Skin epidermis (tissue), 12 donors: ENCODE results near the gene MARS1.
"Not testable (repeated sequence)": the region's sequence is repeated elsewhere in the genome, so short reads cannot be mapped to it uniquely, and the experiment has no call there.

ENCODE experiments used
- H3K27ac ChIP-seq, 21 experiments: fragments of 200-600 bp; sonication (generic) in 11 of 21; one replicate each; pipeline ENCODE4 v1.5.0; 2020; ENCODE audit warnings: mild to moderate bottlenecking in 3 of 21, inconsistent platforms in 2 of 21, moderate library complexity in 2 of 21
- H3K4me3 ChIP-seq, 7 experiments: fragments of 200-600 bp; sonication (generic) in 2 of 7; one replicate each; pipeline ENCODE4 v1.5.0; 2020; ENCODE audit warnings: inconsistent platforms in 2 of 7, mild to moderate bottlenecking in 2 of 7, moderate library complexity in 1 of 7

The MARS1 gene

GRCh38 chr12:57511588-57512325 lies 23.9 kb downstream of the MARS1 start:
- Histone ChIP-seq H3K4me3 (no peak overlapping the region), H3K27ac (no peak overlapping the region)

GRCh38 chr12:57512665-57513064 lies 24.8 kb downstream of the MARS1 start:
- no peak overlapping the region for H3K27ac ChIP-seq
- no peak overlapping the region for H3K4me3 ChIP-seq

- Histone ChIP-seq H3K27ac (no peak overlapping the region), H3K4me3 (no peak overlapping the region)
Measured at GRCh38 chr12:57513266-57513665, 25.4 kb downstream of the MARS1 start.

GRCh38 chr12:57513677-57514076 lies 25.8 kb downstream of the MARS1 start:
- not testable (repeated sequence) for H3K27ac ChIP-seq, H3K4me3 ChIP-seq

GRCh38 chr12:57514246-57514645 lies 26.4 kb downstream of the MARS1 start:
- H3K27ac ChIP-seq, H3K4me3 ChIP-seq: not testable (repeated sequence)

- Histone ChIP-seq H3K27ac (no peak overlapping the region), H3K4me3 (no peak overlapping the region)
Measured at GRCh38 chr12:57514720-57515407, 27.0 kb downstream of the MARS1 start.

- no peak overlapping the region for H3K27ac ChIP-seq
- no peak overlapping the region for H3K4me3 ChIP-seq
Measured at GRCh38 chr12:57515408-57515933, 27.6 kb downstream of the MARS1 start.

GRCh38 chr12:57515934-57516541 lies 28.2 kb downstream of the MARS1 start:
- Histone ChIP-seq H3K4me3 (no peak overlapping the region), H3K27ac (peak overlapping the region in 1 of 21 experiments; percentile 19)

GRCh38 chr12:57516617-57517153 lies 28.8 kb downstream of the MARS1 start:
- Histone ChIP-seq H3K27ac (peak overlapping the region in 2 of 21 experiments; percentile 19 to 33), H3K4me3 (no peak overlapping the region)

- peak overlapping the region in 9 of 21 experiments; percentile 2 to 98 (median 43) for H3K27ac ChIP-seq
- no peak overlapping the region for H3K4me3 ChIP-seq
Measured at GRCh38 chr12:57517187-57517586, 29.3 kb downstream of the MARS1 start.

GRCh38 chr12:57517718-57518117 lies 29.9 kb downstream of the MARS1 start:
- Histone ChIP-seq H3K4me3 (peak overlapping the region in 1 of 7 experiments; percentile 77), H3K27ac (peak overlapping the region in 12 of 21 experiments; percentile 2 to 98 (median 48))

GRCh38 chr12:57518176-57518919 lies 30.5 kb downstream of the MARS1 start:
- peak overlapping the region; percentile 59 to 90 (median 67) for H3K4me3 ChIP-seq
- H3K27ac ChIP-seq = peak overlapping the region in 16 of 21 experiments; percentile 2 to 99 (median 66)

- peak overlapping the region; percentile 59 to 90 (median 67) for H3K4me3 ChIP-seq
- H3K27ac ChIP-seq = peak overlapping the region in 19 of 21 experiments; percentile 88 to 99 (median 95)
Measured at GRCh38 chr12:57518920-57519795, 31.3 kb downstream of the MARS1 start.

- peak overlapping the region; percentile 67 to 99 (median 95) for H3K27ac ChIP-seq
Measured at GRCh38 chr12:57519796-57520052, 31.9 kb downstream of the MARS1 start.

GRCh38 chr12:57520053-57520818 lies 32.4 kb downstream of the MARS1 start, which contains the start of gene DDIT3:
Gene DDIT3 (minus strand): TSS chr12:57520514. CDS start chr12:57517406, 3,108 bp downstream.
- peak within 1 kb of the TSS; percentile 67 to 99 (median 96) for H3K27ac ChIP-seq

More at GRCh38 chr12:57519796-57520052, 31.9 kb downstream of the MARS1 start:
- peak overlapping the region; percentile 59 to 90 (median 67) for H3K4me3 ChIP-seq

GRCh38 chr12:57521525-57522010 lies 33.7 kb downstream of the MARS1 start:
- Histone ChIP-seq H3K4me3 (peak overlapping the region in 4 of 7 experiments; percentile 61 to 85 (median 68)), H3K27ac (peak overlapping the region; percentile 24 to 99 (median 96))

More at GRCh38 chr12:57520053-57520818, 32.4 kb downstream of the MARS1 start, which contains the start of gene DDIT3:
- peak within 1 kb of the TSS; percentile 59 to 90 (median 67) for H3K4me3 ChIP-seq
